ENCODE results near the gene VOPP1.

VOPP1 gene

GRCh38 chr7:55429835-55430499, 142.3 kb downstream of the VOPP1 start:
- no peak for DNase-seq
- TF ChIP-seq POLR2A (IDR thresholded peaks at IDR 0.05; ENCODE audit: low read length) (no peak), GATA1 (IDR thresholded peaks at IDR 0.05; ENCODE audit: low read depth, low read length) (no peak)

- TF ChIP-seq POLR2A (IDR thresholded peaks at IDR 0.05; ENCODE audit: low read length) (no peak), GATA1 (IDR thresholded peaks at IDR 0.05; ENCODE audit: low read depth, low read length) (no peak)
- no peak for DNase-seq
Measured at GRCh38 chr7:55427800-55428199, 144.5 kb downstream of the VOPP1 start.

- TF ChIP-seq GATA1 (IDR thresholded peaks at IDR 0.05; ENCODE audit: low read depth, low read length) (no peak), POLR2A (IDR thresholded peaks at IDR 0.05; ENCODE audit: low read length) (no peak)
- no peak for DNase-seq
Measured at GRCh38 chr7:55427342-55427741, 145.0 kb downstream of the VOPP1 start.

GRCh38 chr7:55426676-55427075, 145.6 kb downstream of the VOPP1 start:
- no peak for DNase-seq
- TF ChIP-seq GATA1 (IDR thresholded peaks at IDR 0.05; ENCODE audit: low read depth, low read length), result no peak
- TF ChIP-seq POLR2A (IDR thresholded peaks at IDR 0.05; ENCODE audit: low read length), result no peak

- DNase-seq, result no peak
- TF ChIP-seq GATA1 (IDR thresholded peaks at IDR 0.05; ENCODE audit: low read depth, low read length), result no peak
- no peak for TF ChIP-seq POLR2A (IDR thresholded peaks at IDR 0.05; ENCODE audit: low read length)
Measured at GRCh38 chr7:55425141-55425752, 147.1 kb downstream of the VOPP1 start.

- no peak for DNase-seq
- TF ChIP-seq POLR2A (IDR thresholded peaks at IDR 0.05; ENCODE audit: low read length) (no peak), GATA1 (IDR thresholded peaks at IDR 0.05; ENCODE audit: low read depth, low read length) (no peak)
Measured at GRCh38 chr7:55423891-55424290, 148.4 kb downstream of the VOPP1 start.

- DNase-seq, result no peak
- TF ChIP-seq POLR2A (IDR thresholded peaks at IDR 0.05; ENCODE audit: low read length) (no peak), GATA1 (IDR thresholded peaks at IDR 0.05; ENCODE audit: low read depth, low read length) (no peak)
Measured at GRCh38 chr7:55423277-55423711, 149.0 kb downstream of the VOPP1 start.

All from erythroblast (primary cell).